ENCODE measurements around the gene BPI.
"Not testable (repeated sequence)": the region's sequence is repeated elsewhere in the genome, so short reads cannot be mapped to it uniquely, and the experiment has no call there.

BPI gene

GRCh38 chr20:38373898-38374297 lies 69.9 kb downstream of the BPI start:
- no peak for DNase-seq

- DNase-seq, result no peak
These were observed 73.2 kb downstream of the BPI start for GRCh38 chr20:38377039-38377685.

GRCh38 chr20:38377838-38378237 lies 73.9 kb downstream of the BPI start:
- not testable (repeated sequence) for DNase-seq

DNA sequence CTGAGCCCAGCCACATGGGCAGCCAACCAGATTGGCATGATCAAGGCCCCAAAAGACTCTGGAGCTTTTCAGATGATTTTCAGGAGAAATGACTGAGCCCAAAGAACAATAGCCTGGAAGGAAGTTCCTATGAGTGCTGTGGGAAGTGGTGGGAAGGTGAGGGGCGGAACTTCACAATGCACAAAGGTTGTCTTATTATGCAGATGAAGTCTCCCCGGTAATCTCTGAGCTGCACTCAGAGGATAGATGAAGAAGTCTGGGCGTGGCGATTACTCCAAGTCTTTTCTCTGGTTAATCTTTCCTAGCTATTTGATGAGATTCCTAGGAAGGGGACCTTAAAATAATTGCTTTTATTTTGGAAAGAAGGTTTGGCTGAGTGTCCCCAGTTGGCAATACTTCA lies 79.2 kb downstream of the BPI start:
- DNase-seq, result no peak

DNA sequence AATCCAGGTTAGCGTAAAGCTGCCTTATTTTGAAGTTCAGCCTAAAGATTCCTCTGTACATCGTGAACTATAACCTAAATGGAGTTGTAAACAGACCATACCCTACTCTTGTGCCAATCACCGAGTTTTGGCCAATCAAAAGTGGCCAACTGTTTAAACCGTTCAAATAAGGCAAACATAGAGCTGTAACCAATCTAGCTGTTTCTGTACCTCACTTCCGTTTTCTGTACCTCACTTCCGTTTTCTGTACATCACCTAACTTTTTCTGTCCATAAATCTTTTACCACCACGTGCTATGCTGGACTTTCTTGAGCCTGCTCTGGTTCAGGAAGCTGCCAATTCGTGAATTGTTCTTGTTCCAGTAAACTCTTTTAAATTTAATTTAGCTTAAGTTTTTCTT lies 82.0 kb downstream of the BPI start:
- no peak for DNase-seq

DNA sequence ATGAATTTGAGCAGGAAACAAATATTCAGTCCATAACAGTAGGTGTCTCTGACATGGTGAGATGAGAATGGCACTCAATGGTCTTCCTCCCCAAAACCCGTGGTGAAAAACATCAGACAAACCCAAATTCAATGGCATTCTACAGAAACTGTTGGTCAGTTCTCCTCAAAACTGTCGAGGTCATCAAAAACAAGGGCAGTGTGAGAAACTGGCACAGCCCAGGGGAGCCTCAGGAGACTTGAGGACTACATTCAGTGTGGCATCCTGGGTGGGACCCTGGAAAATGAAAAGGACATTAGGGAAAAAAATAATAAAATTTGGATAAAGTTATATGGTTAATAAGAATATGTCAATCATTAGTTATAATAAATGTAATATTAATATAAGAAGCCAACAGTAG lies 82.9 kb downstream of the BPI start:
- no peak for DNase-seq

Measured in NCI-H526 treated with DMSO at 0.1 percent for 48 hours (cell line).